A172 (cell line): ENCODE measurements around the gene FAM210A. TPM values are rescaled to one million over a fixed set of nuclear protein-coding genes. Genes with fewer than 3 reads are reported as not detected.
"Not testable (repeated sequence)": the region's sequence is repeated elsewhere in the genome, so short reads cannot be mapped to it uniquely, and the experiment has no call there.

ENCODE experiments used
- DNase-seq: peaks from one replicate; pipeline ENCODE4 v3.0.0-alpha.2; 2015; ENCODE audit warnings: low spot score
- total RNA-seq: library from RNA; depleted of rRNA; stranded (reverse); fragments of >200 nt; shearing (Covaris generic); gene quantifications from 2 replicates; pipeline ENCODE4 v1.2.3, GENCODE V29; 2014; rRNA removed

Gene FAM210A, protein sequence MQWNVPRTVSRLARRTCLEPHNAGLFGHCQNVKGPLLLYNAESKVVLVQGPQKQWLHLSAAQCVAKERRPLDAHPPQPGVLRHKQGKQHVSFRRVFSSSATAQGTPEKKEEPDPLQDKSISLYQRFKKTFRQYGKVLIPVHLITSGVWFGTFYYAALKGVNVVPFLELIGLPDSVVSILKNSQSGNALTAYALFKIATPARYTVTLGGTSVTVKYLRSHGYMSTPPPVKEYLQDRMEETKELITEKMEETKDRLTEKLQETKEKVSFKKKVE
- total RNA-seq = 37.9 and 48.7 TPM in 2 replicates

DNA sequence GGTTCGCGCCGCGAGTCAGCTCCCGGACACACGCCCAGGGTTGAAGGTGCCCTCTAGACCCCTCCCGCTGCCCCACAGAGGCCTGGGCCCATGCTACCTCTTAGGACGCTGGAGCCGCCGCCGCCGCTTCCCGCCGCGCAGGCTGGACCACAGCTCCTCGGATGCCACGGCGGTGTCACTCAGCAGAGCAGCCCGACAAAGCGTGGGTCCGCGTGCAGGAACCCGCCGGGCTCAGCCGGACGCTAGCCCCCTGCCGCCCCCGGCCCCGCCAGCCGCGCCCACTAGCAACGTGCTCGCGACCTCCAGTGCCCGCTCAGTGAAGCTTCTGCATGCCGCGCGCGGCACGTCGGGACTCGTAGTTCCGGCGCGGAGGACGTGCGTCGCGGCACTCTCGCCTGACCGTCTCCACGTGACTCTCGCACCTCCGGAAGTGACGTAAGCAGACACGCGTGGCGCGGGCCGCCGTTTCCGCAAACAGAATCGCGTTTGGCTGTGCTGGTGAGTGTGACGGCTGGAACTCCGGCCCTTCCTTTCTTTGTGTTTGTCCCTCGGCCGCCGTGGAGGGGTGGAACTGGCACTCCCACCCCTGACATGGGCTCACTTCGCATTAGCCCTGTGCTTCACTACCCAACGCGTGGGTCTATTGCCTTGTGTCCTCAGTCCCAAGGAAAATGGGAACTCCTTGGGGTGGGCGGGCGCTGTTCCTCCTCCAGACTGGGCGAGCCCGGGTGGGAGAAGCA is at the start of gene FAM210A, which contains the start of gene RNMT:
TSS of gene FAM210A (minus strand) at position 327 of the 740 bp plus-strand sequence. CDS start 44,481 bp downstream, outside the sequence.
TSS of gene RNMT (plus strand) at position 442 of the 740 bp plus-strand sequence. CDS start 4,845 bp downstream, outside the sequence.
- DNase-seq = peak; percentile 84

DNA sequence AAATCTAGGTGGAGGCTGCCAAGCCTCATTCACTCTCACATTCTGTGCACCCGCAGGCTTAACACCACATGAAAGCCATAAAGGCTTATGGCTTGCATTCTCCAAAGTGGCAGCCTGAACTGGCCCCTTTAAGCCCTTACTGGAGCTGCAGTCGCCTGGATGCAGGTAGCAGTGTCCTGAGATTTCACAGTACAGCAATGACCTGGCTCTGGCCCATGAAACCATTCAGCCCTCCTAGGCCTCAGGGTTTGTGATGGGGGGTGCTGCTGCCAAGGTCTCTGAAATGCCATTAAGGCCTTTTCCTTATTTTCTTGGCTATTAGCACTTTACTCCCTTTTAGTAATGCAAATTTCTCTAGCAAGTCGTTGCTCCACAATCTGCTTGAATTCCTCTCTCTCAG is 48.7 kb upstream of the FAM210A start:
- DNase-seq = no peak

DNA sequence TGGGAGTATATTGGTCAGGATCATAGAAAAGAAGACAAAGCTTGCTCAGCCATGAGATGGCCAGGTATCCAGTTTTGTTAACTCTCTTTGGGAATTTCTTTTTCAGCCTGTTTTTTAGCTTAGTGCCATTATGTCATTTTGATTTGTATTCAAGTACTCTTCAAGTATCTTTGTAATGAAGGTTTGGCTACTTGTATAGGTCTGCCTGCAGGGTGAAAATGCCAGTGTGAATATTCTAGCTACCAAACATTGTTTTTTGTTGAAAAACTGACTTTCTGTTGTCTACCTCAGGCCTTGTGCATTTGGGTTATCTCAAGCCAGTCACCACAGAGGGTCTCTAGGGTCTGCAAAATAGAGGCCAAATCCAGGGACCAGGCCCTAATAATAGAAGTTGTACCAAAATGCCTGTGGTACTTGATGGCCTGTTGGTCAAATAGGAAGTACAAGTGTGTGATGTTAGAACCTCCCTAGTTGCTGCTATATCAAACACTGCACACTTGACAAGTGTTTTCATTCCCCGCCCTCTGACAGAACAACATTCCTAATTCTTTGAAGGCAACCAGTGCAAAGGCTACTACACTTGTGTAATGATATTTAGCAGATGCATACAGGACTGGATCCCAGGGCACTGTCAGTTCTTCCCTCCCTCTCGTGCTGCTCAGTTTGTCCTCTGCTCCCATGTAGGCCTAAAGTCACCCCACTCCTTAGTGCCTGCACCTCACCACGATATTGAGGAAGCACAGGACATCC is 36.5 kb upstream of the FAM210A start:
- no peak for DNase-seq

DNA sequence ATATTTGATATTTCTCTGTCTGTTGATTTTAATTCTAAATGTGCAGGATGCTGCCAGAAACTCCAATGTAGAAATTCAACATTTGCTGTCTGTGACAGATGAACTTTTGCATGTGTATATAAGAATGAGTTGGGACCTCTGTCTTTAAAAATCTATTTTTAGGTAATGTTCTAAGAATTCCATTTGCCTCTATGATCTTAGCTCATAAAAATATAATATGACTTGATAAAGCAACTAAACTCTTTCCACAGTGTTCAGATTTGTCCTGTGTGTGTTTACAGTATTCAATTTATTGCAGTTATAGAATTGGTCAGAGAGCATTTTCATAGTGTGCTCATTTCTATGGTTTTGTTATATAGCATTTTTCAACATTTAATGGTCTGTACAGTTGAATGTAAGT is 33.7 kb upstream of the FAM210A start:
- no peak for DNase-seq

DNA sequence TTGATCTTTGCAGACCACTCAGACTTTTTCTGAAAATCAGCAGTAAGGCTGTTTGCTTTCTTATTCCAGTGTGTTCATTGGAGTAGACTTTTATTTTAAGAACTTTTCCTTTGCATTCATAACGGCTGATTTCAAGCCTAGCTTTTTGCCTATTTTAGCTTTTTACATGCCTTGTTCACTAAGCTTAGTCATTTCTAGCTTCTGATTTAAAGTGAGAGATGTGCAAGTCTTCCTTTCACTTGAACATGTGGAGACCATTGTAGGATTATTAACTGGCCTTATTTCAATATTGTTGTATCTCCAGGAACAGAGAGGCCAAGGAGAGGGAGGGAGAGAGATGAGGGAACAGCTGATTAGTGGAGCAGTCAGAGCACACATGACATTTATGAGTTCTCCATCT is 32.3 kb upstream of the FAM210A start:
- no peak for DNase-seq

DNA sequence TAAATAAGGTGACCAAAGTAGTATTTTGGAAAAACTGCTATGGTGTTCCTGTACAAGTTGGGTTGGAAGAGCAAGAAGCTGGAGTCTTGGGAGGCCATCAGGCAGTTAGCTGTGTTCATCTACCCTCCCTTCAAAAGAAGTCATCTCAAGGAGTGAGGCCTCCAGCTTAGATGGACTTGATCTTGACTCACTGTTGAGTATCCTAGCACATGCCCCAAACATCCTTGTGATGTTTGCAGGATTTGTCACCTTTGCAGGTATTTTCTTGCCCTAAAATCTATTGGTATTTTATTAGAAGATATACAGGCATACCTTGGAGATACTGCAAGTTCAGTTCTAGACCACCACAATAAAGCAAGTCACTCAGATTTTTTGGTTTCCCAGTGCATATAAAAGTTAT is 30.3 kb upstream of the FAM210A start:
- DNase-seq = no peak

DNA sequence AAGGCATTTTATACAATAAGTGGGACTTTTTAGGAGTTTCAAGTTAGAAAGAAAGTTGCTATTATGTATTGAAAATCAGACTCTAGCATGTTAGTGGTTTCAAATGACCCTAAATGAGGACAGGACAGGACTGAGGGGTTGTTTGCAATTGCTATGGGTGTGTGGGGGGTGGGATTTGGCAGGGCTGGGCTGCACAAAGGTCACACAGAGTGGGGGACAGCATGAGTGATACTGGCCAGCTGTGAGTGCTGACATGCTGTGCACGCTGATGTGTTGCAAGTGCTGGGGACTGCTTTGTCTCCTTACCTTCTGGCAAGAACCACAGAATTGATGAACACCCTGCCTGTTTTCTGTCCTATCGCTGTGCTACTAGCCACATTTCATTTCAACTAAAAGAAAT is 29.9 kb upstream of the FAM210A start:
- no peak for DNase-seq

DNA sequence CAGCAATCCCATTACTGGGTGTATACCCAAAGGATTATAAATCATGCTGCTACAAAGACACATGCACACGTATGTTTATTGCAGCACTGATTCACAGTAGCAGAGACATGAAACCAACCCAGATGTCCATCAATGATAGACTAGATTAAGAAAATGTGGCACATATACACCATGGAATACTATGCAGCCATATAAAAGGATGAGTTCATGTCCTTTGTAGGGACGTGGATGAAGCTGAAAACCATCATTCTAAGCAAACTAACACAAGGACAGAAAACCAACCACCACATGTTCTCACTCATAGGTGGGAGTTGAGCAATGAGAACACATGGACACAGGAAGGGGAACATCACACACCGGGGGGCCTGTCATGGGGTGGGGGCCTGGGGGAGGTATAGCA is 25.2 kb upstream of the FAM210A start:
- not testable (repeated sequence) for DNase-seq

DNA sequence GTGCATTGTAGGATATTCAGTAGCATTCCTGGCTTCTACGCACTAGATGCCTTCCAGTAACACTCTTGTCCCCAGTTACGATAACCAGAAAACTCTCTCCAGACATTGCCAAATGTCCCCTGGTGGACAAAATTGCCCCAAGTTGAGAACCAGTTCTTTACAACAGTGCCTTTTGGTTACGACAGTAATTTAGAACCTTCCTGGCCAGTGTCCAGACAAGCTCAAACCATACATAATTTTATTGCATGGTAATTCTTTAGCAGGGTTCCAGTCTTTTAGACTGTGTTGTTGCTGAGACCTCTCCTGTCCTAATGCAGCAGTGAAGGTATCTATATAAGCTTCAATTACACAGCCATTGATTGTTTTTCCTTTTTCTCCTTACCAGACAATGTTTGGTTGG is 20.3 kb upstream of the FAM210A start:
- no peak for DNase-seq

DNA sequence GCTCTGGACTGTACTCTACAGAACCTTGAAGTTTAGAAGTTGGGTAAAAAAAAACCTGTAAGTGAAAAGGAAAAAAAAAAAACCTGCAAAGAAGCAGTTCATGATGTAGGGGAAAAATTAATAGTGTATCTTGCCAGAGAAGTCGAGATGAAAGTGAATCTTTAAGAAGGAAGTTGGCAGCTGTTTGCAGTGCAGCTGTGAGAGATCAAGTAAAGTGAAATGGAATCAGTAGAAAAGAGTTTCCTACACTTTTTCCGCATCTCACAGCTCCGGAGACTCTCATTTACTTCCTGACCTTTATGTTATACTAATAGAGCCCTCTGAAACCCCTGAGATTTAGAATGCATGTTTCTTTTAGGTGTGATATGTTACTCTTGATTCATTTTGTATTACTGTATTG is 19.3 kb upstream of the FAM210A start:
- no peak for DNase-seq

DNA sequence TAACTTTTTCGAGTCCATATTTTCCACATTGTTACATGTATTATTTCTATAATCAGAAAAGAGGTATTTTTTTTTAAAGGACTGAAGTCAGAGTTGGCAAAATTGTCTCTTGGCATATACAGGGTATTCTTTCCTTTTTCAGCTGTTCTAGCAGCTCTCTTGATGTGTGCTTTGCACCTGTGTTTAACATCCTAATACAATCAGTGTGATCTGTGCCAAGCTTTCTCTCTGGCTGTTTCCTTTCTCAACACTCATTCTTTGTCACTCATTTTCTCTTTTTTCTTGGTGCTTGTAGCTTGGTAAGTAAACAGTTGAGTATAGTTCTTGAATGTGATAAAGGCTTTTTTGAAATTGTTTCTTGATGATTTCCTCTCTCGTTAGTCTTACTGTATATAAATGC is 9.3 kb upstream of the FAM210A start:
- no peak for DNase-seq

DNA sequence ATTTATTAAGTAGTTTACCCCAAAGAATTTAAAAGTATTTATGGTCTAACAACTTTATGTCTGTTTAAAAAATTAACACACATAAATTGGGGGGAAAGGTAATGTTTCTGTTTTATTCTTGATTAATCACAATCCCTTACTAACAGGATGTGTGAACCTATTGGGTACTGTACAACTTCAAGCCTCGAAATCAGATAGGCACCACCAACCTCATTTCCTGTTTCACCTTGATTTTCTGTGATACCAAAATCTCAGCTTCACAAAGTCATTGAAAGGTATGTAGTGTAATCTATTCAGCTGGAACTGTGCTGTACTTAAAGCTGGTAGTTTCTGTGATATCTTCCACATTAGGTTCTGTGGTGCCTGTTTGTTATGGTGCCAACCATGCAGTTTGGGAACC is 4.1 kb upstream of the FAM210A start:
- no peak for DNase-seq

DNA sequence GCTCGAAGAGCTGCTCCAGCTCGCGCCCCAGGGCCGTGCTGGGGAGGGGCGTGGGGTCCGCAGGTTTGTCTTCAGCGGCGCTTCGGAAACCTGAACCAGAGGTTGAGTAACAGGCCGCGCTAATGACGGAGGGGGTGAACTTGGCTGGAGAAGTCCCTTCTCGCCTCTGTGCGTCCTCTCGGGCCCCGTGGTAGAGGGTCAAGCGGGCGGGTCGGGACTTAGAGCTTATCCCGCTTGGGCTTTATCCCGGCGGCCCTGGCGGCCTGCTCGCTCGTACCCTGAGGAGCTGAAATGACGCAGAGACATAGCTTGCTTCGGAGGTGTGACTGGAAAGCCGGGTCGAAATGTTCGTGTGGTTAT is 594 bp upstream of the FAM210A start:
- DNase-seq = peak; percentile 39

DNA sequence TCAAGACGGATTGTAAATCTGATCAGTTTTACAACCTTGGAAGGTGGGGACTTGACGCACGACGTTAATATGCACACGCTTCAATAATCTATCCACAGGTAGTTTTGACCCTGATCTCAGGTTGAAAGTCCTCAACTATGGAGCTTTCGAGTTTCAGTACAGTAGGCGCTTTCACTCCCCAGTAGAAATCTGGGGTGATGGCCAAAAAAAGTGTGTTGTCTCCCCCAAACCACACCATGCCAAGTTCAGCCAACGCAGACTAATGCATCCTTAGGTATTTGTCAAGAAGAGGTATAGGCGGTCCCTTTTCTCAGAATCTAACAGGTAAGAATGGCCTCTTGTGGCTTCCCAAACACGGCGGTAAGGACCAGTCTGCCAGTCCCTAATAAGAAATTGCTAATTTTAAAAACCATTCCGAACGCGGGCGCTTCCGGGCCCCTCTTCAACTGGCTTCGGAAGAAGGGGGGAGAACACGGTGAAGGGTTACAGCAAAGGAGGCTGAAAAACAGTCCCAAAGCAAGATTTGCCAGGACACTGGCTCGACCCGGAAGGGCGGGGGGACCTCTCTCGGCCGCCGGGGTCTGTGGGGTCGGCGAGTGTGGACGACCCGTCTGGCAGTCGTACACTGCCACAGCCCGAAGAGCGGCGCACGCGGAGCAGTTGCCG is 659 bp downstream of the FAM210A start:
- no peak for DNase-seq

DNA sequence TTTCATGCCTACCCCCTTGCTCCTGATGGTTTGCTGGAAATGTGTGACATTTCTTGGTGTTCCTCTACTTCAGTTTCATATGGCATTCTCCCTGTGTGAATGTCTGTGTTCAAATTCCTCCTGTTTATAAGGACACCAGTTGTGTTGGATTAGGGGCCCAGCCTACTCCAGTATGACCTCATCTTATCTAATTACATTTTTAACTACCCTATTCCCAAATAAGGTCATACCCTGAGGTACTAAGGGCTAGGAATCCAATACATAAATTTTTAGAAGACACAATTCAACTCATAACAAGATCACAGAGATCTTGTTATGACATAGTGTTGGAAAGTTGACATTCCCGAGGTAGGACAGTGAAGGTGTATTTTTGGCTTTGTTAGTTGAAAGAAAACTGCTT is 5.5 kb downstream of the FAM210A start:
- no peak for DNase-seq

DNA sequence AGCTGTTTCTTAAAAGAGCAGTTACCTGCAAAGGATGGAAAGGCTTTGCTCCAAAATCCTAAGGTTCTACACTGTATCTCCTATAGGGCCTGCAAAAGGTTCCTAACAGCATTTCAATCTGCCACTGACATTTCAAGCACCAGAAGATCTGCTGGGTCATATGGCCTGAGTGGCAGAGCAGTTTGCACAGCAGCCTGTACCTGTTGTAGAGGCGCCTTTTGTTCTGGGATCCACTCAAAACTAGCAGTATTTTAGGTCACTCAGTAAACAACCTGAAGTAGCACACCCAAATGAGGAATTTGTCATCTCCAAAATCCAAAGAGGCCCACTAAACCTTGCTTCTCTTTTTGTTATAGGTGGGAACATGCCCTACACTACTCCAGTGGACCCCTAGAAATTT is 6.2 kb downstream of the FAM210A start:
- no peak for DNase-seq

DNA sequence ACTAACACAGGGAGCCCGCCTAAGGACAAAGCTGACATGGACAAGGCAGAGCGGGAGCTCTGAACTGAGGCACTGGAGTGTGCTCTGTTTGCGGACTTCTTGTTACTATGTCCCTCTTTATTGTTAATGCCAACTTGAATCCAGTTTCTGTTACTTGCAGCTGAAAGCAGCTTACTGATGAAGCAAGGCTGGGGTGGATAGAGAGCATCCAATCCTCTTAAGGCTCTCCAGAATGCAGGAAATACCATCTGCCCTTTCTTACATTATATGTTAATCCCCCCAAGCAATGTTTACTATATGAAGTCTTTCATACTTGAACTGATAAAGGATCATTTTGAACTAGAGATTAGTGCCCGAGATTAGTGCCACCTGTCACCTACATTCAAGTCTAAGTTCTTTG is 9.4 kb downstream of the FAM210A start:
- DNase-seq = no peak

DNA sequence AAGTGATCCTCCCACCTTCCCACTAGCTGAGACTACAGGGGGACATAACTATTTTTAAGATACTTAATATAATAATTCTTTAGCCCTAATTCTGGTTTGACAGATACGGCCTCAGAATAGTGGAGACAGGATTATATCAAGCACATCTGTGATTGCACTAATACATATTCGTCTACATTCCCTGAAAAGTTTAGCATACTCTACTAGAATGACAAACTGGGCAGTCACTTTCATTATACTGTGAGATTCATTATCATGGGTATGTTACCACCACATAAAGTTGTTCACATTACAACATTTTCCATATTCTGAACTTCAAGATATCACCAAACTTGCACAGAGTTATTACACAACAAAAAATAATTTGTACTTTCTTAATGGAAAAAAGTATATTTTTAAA is 11.0 kb downstream of the FAM210A start:
- DNase-seq = no peak

DNA sequence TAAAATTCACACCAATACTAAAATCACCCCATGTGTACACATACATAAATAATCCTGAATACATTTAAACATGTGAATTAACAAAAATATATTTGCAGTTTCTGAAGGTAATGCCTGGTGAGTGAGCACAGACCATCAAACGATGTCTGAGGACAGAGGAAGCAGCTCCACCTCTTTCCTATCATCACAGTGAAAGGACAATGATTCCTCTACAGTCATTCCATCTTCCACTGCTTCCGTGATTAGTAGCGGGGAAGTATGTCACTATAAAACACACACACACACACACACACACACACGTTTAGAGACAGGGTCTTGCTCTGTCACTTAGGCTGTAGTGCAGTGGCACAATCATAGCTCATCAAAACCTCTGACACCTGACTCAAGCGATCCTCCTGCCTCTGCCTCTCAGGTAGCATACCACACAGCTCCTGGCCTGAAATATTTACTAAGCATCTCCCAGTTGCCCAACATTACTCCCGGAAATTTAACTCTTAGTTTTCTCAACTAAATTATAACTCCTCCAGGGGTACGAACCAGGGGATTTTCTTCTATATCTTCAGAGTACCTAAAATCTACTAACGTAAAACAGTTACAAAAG is 12.8 kb downstream of the FAM210A start:
- no peak for DNase-seq

DNA sequence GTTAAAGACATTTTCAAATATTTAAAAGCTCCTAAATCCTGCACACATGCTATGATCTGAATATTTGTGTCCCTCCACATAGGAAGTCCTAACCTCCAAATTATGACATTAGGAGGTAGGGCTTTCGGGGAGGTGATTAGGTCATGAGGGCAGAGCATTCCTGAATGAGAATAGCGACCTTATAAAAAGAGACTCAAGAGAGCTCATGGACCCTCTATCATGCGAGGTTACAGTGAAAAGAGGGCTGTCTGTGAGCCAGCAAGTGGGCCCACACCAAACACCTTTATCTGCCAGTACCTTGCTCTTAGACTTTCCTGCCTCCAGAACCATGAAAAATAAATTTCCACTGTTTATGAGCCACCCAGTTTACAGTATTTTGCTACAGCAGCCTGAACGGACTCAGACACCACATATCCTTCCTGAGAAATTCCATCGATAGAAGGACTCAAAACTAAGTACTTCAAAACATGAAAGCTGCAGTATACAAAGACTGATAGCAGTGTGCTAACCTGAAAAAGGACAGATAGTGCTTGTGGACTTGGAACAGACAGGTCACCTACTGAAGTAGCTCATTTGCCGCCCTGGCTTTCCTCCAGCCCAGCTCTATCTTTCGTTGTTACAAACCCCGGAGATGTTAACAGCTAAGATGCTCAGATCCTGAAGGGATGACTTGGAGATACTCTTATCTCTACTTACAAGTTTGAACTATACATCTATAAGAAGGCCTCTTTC is 13.8 kb downstream of the FAM210A start:
- DNase-seq = no peak

DNA sequence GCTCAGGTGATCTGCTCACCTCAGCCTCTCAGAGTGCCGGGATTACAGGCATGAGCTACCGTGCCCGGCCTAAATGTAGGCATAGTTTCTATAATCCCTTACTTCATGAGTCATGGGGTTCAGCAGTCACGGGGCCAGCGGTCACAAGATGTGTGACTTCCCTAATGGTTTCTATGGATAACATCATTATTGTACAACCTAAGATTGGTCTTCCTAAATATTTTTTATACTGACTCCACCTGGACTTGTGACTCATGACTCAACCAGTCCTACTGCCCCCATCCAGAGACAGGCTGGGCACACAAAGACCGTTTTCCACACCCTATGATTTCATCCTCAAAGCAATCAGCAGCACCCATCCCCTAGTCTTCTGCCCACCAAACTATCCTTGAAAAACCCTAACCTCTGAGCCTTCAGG is 15.9 kb downstream of the FAM210A start:
- peak; percentile 99 for DNase-seq
